GM20000 (cell line): ENCODE measurements around the gene RBPJL.
"Not testable (repeated sequence)": the region's sequence is repeated elsewhere in the genome, so short reads cannot be mapped to it uniquely, and the experiment has no call there.

Experiments
- DNase-seq: peaks from one replicate; pipeline ENCODE4 v3.0.0; 2012; ENCODE audit warnings: low spot score
- CTCF ChIP-seq: IDR thresholded peaks from 2 replicates; pipeline ENCODE4 v1.5.1; 2012; ENCODE audit warnings: mild to moderate bottlenecking, control low read depth; ENCODE audit errors: extremely low read depth, missing control alignments

Gene RBPJL

DNA sequence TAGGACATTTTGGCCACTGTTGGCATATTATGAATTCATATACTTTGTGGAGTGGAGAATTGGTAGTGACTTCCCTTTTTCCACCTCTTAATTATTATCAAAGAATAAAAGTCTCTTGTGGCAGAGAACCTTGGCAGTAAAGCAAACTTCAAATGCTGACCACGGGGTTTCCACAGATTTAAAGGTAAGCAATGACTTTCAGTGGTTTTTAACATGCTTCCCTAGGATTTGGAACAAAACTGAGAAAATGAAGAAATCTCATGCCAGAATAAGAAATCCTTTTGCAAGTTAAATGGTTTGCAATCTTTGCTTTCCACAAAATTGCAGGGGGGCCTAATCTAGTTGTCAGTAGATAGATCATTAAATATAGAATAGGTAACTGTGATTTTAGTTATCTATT is 43.6 kb downstream of the RBPJL start:
- no peak for TF ChIP-seq CTCF
- DNase-seq, result no peak

DNA sequence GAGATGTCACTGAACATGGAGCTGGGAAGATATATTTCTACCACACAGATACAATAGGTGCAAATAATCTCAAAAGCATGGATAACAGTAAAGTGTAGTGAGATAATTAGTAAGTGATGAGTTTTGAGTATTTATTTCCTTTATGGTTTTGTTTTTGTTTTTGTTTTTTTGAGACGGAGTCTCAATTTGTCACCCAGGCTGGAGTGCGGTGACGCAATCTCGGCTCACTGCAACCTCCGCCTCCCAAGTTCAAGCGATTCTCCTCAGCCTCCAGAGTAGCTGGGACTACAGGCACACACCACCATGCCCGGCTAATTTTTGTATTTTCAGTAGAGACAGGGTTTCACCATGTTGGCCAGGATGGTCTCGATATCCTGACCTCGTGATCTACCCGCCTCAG is 44.2 kb downstream of the RBPJL start:
- DNase-seq, result not testable (repeated sequence)

DNA sequence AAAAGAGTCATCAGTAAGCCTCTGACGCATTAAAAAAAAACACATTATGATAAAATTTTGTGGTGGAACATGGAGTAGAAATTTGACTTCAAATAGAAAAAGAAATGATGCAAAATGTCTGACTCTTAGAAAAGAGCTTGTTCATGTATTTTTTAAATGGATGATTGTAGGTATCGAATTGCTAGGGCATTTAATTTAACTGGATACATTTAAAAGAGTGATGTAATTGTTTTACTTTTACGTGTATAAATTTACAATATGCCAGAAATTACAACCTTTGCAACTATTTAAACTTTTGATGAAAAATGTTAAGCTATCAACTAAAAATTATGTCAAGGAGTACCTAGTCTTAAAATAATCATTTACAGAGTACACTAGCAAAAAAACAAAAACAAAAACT is 46.1 kb downstream of the RBPJL start:
- no peak for DNase-seq
- no peak for TF ChIP-seq CTCF

DNA sequence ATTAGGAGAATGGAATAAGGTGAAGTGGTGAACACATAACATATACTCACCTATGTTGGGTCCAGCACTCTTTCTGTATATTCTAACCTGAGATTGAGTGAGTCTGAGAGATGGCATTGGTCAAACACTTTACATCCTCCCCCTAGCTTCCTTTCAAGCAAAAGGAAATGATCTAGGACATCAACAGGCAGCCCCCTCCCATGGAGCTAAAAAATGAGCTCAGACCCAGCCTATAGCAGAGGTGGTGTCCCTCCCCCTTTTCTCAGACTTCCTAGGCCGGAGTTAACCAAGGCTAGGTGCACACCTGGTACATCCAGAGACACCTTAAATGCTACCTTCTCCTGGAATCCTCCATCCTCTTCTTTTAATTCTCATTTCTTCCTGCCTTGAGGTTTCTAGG is 47.1 kb downstream of the RBPJL start:
- no peak for DNase-seq
- TF ChIP-seq CTCF, result no peak

DNA sequence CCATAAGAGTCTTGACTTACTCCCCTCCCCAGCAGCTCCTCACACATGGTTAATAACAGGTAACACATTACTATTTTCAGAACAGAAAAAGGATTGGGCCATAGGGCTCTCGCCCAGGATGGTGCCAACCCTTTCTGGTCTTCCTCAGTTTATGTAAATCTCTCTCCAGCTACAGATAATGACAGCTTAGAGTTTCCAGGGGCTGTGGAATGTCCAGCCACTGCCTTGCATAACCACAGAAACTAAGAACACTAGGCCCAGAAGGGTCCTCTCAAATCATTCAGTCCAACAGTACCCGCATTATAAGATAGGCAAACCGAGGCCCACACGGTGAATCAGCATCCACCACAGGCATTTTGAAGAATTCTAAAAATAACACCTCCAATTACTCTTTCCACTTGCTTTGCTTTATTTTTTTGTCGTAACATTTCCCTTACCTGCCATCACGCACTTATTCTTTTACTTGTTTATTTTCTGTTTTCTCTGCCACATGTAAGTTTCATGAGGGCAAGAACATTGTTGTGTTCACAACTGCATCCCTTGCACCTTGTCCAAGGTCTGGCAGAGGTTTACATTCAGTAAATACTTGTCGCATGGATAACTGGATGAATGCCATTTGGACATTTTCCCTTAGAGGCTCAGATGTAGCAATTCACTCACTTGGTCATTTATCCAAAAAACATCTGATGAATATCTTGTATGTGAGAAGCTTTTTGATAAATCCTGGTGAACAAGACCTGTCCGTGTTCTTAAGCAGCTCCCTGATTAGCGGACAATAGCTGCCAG is 48.0 kb downstream of the RBPJL start:
- TF ChIP-seq CTCF, result no peak

DNA sequence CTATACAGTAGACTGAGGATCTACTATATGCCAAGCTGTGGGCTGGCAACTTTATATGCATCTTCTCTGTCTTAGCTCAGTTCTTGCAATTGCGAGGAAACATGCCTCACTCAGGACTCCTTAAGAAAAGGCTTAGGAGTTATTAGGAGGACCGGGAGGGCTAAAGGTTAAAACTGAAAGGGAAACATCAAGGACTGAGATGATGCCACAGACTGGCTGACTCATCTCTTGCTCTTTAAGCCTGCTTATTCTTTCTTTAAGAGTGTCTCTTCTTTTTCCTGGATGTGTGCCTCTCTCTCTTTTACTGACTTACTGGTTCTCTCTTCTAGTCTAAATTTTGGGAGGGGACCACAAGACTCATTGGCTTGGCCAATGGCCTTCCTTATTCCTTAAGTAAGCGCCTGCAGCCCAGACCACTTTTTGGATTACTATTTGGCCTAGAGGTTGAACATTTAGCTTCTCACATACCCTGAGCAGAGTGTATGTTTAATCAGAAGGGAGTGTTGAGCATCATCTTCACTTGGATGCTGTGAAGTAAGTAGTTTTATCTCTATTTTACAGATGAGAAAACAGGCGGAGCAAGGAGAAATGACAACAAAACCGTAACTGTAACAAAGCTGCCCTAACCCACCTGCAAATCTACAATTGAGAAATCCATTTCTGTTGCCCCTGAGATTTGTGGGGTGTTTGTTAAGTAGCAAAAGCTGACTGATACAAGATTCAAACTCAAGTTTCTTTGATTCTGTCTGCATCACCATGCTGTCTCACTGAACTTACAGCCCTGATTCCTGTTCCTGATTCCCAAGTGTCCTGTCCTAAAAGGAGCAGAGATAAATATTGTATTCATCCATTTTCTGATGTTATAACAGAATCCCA is 48.8 kb downstream of the RBPJL start:
- TF ChIP-seq CTCF, result no peak
- DNase-seq, result no peak

More for the DNA sequence above, 48.0 kb downstream of the RBPJL start:
- DNase-seq, result no peak

DNA sequence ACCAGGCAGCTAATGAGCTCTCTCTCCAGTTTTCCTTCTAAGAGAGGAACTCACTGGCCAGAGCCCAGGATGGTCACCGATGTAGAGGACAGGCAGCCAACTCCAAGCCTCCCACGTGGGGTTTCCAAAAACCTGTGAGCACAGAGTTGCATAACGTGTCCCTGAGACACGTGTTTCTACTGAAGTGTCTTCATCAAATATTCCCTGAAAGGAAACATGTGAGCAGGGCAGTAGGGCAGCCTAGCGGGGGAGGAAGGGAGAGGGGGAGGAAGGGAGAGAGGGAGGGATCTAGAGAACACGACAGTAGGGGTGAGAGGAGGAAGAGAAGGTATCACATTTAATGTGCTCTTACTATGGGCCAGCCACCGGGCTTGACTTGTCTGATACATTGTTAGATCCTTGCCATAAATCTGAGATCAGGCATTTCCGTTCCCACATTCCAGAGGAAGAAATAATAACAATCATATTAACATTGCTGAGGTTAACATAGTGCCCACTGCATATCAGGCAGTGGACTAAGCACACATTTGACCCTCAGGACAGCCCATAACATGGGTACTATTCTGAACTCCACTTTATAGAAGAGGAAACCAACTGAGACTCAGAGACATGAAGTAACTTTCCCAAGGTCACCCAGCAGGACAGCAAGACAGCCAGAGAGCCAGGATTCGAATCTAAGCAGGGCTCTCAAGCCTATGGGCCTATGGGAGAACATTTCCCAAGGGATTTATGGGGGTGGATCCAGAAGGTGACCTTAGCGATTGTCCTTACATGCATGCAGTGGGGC is 51.8 kb downstream of the RBPJL start:
- TF ChIP-seq CTCF, result no peak
- no peak for DNase-seq
